Measurements from ENCODE around the gene CWC15.

Gene CWC15

GRCh38 chr11:94998285-94998684, 24.9 kb upstream of the CWC15 start:
- Histone ChIP-seq H3F3A (ENCODE audit: insufficient read depth) (no peaks in the 10 kb centered on the region), H3K27ac (ENCODE audit: low read depth, low read length) (no peak overlapping the region), H3K9me2 (replicated peaks; ENCODE audit: insufficient read depth, low read length) (no peaks in the 10 kb centered on the region), H3K27me3 (ENCODE audit: low read length) (no peaks in the 10 kb centered on the region), H3K9me3 (ENCODE audit: insufficient read depth, low read length) (no peaks in the 10 kb centered on the region), H4K20me1 (ENCODE audit: low read depth, low read length) (no peaks in the 10 kb centered on the region), H2AFZ (ENCODE audit: low read depth, low read length, severe bottlenecking) (no peak overlapping the region), H3K36me3 (ENCODE audit: low read length) (no peaks in the 10 kb centered on the region), H3K4me3 (ENCODE audit: insufficient read depth, low read length, poor library complexity, severe bottlenecking) (no peak overlapping the region), H3K4me2 (ENCODE audit: low read depth, low read length, poor library complexity, severe bottlenecking) (no peak overlapping the region), H3K79me2 (ENCODE audit: insufficient read depth, low read length) (no peaks in the 10 kb centered on the region), H3K9ac (ENCODE audit: low read length) (no peak overlapping the region)
- TF ChIP-seq, protein P1, sequence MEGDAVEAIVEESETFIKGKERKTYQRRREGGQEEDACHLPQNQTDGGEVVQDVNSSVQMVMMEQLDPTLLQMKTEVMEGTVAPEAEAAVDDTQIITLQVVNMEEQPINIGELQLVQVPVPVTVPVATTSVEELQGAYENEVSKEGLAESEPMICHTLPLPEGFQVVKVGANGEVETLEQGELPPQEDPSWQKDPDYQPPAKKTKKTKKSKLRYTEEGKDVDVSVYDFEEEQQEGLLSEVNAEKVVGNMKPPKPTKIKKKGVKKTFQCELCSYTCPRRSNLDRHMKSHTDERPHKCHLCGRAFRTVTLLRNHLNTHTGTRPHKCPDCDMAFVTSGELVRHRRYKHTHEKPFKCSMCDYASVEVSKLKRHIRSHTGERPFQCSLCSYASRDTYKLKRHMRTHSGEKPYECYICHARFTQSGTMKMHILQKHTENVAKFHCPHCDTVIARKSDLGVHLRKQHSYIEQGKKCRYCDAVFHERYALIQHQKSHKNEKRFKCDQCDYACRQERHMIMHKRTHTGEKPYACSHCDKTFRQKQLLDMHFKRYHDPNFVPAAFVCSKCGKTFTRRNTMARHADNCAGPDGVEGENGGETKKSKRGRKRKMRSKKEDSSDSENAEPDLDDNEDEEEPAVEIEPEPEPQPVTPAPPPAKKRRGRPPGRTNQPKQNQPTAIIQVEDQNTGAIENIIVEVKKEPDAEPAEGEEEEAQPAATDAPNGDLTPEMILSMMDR (IDR thresholded peaks at IDR 0.05; ENCODE audit: insufficient read depth, low read length, poor library complexity, severe bottlenecking) = no peak
- TF ChIP-seq EZH2phosphoT487 (conservative IDR thresholded peaks at IDR 0.05; ENCODE audit: low read length) = no peak

- Histone ChIP-seq H3K4me2 (ENCODE audit: low read depth, low read length, poor library complexity, severe bottlenecking) (no peak overlapping the region), H3K27ac (ENCODE audit: low read depth, low read length) (no peak overlapping the region), H3K9me3 (ENCODE audit: insufficient read depth, low read length) (no peaks in the 10 kb centered on the region), H3K4me3 (ENCODE audit: insufficient read depth, low read length, poor library complexity, severe bottlenecking) (no peak overlapping the region), H3K27me3 (ENCODE audit: low read length) (no peaks in the 10 kb centered on the region), H3K9ac (ENCODE audit: low read length) (no peak overlapping the region), H3K9me2 (replicated peaks; ENCODE audit: insufficient read depth, low read length) (no peaks in the 10 kb centered on the region), H3K79me2 (ENCODE audit: insufficient read depth, low read length) (no peaks in the 10 kb centered on the region), H3K36me3 (ENCODE audit: low read length) (no peaks in the 10 kb centered on the region), H2AFZ (ENCODE audit: low read depth, low read length, severe bottlenecking) (no peak overlapping the region), H3F3A (ENCODE audit: insufficient read depth) (no peaks in the 10 kb centered on the region), H4K20me1 (ENCODE audit: low read depth, low read length) (no peaks in the 10 kb centered on the region)
- TF ChIP-seq, protein P1 (IDR thresholded peaks at IDR 0.05; ENCODE audit: insufficient read depth, low read length, poor library complexity, severe bottlenecking) = no peak
- no peak for TF ChIP-seq EZH2phosphoT487 (conservative IDR thresholded peaks at IDR 0.05; ENCODE audit: low read length)
Observed at GRCh38 chr11:94997437-94997836, 24.1 kb upstream of the CWC15 start.

DNA sequence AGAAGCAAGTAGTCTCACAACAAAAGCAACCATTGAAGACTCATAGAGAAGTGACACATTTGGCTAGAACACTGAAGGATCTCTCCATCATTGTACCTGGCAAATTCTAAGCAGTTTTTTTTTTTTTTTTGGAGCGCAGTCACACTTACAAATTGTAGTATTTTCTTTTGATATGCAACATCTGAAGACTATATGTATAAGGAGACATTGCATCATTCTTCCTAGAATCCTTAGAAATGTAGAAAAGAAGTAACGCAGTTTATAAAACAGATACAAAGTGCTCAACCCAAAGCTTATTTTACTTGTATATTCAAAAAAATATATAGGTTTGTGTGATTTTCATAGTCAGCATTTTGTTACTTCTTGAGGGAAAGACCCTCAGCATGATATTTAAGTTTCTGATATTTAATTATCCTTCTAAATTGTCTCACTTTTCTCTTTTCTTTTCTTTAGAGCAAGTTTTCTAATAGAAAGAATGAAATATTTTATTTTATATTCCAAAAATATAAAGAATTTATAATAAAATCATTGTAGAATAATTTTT, 20.1 kb upstream of the CWC15 start:
- H3K4me2 ChIP-seq (ENCODE audit: low read depth, low read length, poor library complexity, severe bottlenecking) = no peak overlapping the region
- H3K27ac ChIP-seq (ENCODE audit: low read depth, low read length) = no peak overlapping the region
- H3K79me2 ChIP-seq (ENCODE audit: insufficient read depth, low read length) = no peaks in the 10 kb centered on the region
- H3K9me3 ChIP-seq (ENCODE audit: insufficient read depth, low read length) = no peaks in the 10 kb centered on the region
- H3F3A ChIP-seq (ENCODE audit: insufficient read depth) = no peaks in the 10 kb centered on the region
- H3K9ac ChIP-seq (ENCODE audit: low read length) = no peak overlapping the region
- H3K9me2 ChIP-seq (replicated peaks; ENCODE audit: insufficient read depth, low read length) = no peaks in the 10 kb centered on the region
- H3K4me3 ChIP-seq (ENCODE audit: insufficient read depth, low read length, poor library complexity, severe bottlenecking) = no peak overlapping the region
- no peaks in the 10 kb centered on the region for H3K27me3 ChIP-seq (ENCODE audit: low read length)
- no peaks in the 10 kb centered on the region for H3K36me3 ChIP-seq (ENCODE audit: low read length)
- no peak for TF ChIP-seq EZH2phosphoT487 (conservative IDR thresholded peaks at IDR 0.05; ENCODE audit: low read length)
- TF ChIP-seq, protein P1 (IDR thresholded peaks at IDR 0.05; ENCODE audit: insufficient read depth, low read length, poor library complexity, severe bottlenecking) = no peak
- no peak overlapping the region for H2AFZ ChIP-seq (ENCODE audit: low read depth, low read length, severe bottlenecking)
- no peaks in the 10 kb centered on the region for H4K20me1 ChIP-seq (ENCODE audit: low read depth, low read length)
